CD4-positive, alpha-beta T cell treated with Interleukin-12 subunit alpha and Interleukin-12 subunit beta, for 1 hour (primary cell): ENCODE data around the gene GAGE12E.
"Not testable (repeated sequence)": the region's sequence is repeated elsewhere in the genome, so short reads cannot be mapped to it uniquely, and the experiment has no call there.

Experiments
- DNase-seq: peaks from one replicate; pipeline ENCODE4 v3.0.0-alpha.2; 2020

Gene GAGE12E

GRCh38 chrX:49550989-49551388 is at the start of gene GAGE12E:
GAGE12E (plus strand) TSS chrX:49551289; CDS start chrX:49552444, 1,155 bp downstream.
- DNase-seq = not testable (repeated sequence)

GRCh38 chrX:49531877-49532276 is 19.2 kb upstream of the GAGE12E start, which contains the start of gene GAGE12C:
GAGE12C (plus strand) TSS chrX:49532177; CDS start chrX:49533332, 1,155 bp downstream.
- not testable (repeated sequence) for DNase-seq

DNA sequence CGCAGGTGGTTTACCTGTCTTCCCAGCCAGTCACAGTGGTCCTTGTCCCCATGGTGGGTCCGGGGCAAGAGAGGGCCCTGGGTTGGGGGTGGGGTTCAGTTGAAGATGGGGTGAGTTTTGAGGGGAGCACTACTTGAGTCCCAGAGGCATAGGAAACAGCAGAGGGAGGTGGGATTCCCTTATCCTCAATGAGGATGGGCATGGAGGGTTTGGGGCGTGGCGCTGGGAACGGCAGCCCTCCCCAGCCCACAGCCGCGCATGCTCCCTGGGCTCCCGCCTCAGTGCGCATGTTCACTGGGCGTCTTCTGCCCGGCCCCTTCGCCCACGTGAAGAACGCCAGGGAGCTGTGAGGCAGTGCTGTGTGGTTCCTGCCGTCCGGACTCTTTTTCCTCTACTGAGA is 9.7 kb upstream of the GAGE12E start, which contains the start of gene GAGE12D:
GAGE12D (plus strand) TSS at position 301 of the 400 bp plus-strand sequence. CDS start 1,155 bp downstream, outside the sequence.
- not testable (repeated sequence) for DNase-seq

GRCh38 chrX:49560542-49560941 is 9.5 kb downstream of the GAGE12E start, which contains the start of gene GAGE12F:
GAGE12F (plus strand) TSS chrX:49560842; CDS start chrX:49561997, 1,155 bp downstream.
- DNase-seq = not testable (repeated sequence)

- DNase-seq = not testable (repeated sequence)
Observed at GRCh38 chrX:49568728-49569127, 17.6 kb downstream of the GAGE12E start.

DNA sequence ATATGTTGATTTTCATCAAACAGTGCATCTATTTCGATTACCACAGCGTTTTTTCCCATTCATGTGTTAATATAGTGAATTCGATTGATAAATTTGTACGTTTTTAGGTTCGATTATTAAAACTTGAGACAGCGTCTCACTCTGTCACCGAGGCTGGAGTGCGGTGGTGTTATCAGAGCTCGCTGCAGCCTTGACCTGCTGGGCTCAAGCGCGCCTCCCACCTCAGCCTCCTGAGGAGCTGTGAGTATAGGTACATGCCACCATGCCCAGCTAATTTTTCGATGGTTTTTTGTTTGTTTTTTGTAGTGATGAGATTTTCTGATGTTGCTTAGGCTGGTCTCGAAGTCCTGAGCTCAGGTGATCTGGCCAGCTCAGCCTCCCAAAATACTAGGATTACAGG is 18.1 kb downstream of the GAGE12E start:
- DNase-seq = not testable (repeated sequence)

- not testable (repeated sequence) for DNase-seq
Observed at GRCh38 chrX:49570100-49570499, 19.0 kb downstream of the GAGE12E start, which contains the start of gene GAGE12G. GAGE12G (plus strand) TSS chrX:49570400; CDS start chrX:49571555, 1,155 bp downstream.

DNA sequence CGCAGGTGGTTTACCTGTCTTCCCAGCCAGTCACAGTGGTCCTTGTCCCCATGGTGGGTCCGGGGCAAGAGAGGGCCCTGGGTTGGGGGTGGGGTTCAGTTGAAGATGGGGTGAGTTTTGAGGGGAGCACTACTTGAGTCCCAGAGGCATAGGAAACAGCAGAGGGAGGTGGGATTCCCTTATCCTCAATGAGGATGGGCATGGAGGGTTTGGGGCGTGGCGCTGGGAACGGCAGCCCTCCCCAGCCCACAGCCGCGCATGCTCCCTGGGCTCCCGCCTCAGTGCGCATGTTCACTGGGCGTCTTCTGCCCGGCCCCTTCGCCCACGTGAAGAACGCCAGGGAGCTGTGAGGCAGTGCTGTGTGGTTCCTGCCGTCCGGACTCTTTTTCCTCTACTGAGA is 28.6 kb downstream of the GAGE12E start, which contains the start of gene GAGE12H:
GAGE12H (plus strand) TSS at position 301 of the 400 bp plus-strand sequence. CDS start 1,155 bp downstream, outside the sequence.
- DNase-seq = not testable (repeated sequence)

GRCh38 chrX:49589196-49589595 is 38.1 kb downstream of the GAGE12E start, which contains the start of gene GAGE2A:
GAGE2A (plus strand) TSS chrX:49589496; CDS start chrX:49590651, 1,155 bp downstream.
- not testable (repeated sequence) for DNase-seq

GRCh38 chrX:49589769-49590478 is 38.8 kb downstream of the GAGE12E start:
- DNase-seq = not testable (repeated sequence)

DNA sequence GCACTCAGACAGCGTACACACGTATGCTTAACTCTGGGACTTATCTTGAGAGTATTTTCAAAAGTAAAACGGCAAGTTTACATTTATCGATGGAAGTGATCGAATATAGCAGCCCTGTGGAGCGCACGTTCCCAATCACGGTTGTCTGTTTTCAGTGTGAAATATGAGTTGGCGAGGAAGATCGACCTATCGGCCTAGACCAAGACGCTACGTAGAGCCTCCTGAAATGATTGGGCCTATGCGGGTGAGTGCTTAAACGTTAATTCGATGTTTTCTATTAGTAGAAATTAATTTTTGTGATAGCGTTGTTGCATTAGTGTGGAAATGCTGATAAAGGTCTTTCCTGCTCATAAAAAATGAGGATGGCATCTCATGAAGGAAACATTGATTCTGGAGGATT is 39.4 kb downstream of the GAGE12E start:
- not testable (repeated sequence) for DNase-seq

- DNase-seq = not testable (repeated sequence)
Observed at GRCh38 chrX:49598720-49599119, 47.6 kb downstream of the GAGE12E start, which contains the start of gene GAGE1. GAGE1 (plus strand) TSS chrX:49599020; CDS start chrX:49600175, 1,155 bp downstream.
